Measurements from ENCODE around the gene PCDHA3. TPM values are rescaled to one million over a fixed set of nuclear protein-coding genes. Genes with fewer than 3 reads are reported as not detected.
A peak's percentile ranks its signal among the peaks of the same experiment; 100 is the strongest.
"Not testable (repeated sequence)": the region's sequence is repeated elsewhere in the genome, so short reads cannot be mapped to it uniquely, and the experiment has no call there.

Gene PCDHA3
- polyA plus RNA-seq, 1 experiment: 0.16 TPM

DNA sequence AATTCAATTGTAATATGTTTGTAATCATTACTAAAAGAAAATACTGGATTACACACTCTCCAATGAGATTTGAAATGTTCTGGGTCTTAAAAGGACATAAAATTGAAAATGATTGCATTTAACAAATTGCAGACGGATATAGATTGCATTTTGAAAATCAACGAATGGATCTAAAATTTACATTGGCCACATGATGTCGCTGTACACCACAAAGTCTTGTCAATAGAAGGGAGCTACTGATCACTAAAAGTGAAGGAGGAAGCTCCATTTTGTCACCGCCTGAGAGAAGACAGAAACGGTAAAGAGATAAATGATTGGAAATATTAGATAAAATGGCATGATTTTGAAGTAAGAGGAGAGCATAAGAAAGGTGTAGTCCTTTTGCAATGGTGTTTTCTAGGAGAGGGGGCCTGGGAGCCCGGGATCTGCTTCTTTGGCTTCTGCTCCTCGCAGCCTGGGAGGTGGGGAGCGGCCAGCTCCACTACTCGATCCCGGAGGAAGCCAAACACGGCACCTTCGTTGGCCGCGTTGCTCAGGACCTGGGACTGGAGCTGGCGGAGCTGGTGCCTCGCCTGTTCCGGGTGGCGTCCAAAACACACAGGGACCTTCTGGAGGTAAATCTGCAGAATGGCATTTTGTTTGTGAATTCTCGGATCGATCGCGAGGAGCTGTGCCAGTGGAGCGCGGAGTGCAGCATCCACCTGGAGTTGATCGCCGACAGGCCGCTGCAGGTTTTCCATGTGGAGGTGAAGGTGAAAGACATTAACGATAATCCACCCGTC lies 14.8 kb upstream of the PCDHA3 start, which contains the start of gene PCDHA1:
Gene PCDHA1 (plus strand): TSS at position 236 of the 782 bp plus-strand sequence.
- TF ChIP-seq, protein P1, sequence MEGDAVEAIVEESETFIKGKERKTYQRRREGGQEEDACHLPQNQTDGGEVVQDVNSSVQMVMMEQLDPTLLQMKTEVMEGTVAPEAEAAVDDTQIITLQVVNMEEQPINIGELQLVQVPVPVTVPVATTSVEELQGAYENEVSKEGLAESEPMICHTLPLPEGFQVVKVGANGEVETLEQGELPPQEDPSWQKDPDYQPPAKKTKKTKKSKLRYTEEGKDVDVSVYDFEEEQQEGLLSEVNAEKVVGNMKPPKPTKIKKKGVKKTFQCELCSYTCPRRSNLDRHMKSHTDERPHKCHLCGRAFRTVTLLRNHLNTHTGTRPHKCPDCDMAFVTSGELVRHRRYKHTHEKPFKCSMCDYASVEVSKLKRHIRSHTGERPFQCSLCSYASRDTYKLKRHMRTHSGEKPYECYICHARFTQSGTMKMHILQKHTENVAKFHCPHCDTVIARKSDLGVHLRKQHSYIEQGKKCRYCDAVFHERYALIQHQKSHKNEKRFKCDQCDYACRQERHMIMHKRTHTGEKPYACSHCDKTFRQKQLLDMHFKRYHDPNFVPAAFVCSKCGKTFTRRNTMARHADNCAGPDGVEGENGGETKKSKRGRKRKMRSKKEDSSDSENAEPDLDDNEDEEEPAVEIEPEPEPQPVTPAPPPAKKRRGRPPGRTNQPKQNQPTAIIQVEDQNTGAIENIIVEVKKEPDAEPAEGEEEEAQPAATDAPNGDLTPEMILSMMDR (IDR thresholded peaks at IDR 0.05; ENCODE audit: insufficient read depth, low read depth, low read length): no peak
- CTCF ChIA-PET: no interaction called here

DNA sequence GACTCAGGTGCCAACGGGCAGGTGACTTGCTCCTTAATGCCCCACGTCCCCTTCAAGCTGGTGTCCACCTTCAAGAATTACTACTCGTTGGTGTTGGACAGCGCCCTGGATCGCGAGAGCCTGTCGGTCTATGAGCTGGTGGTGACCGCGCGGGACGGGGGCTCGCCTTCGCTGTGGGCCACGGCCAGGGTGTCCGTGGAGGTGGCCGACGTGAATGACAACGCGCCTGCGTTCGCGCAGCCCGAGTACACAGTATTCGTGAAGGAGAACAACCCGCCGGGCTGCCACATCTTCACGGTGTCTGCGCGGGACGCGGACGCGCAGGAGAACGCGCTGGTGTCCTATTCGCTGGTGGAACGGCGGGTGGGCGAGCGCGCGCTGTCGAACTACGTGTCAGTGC lies 13.4 kb upstream of the PCDHA3 start:
- DNase-seq (ENCODE audit: low read depth); CTCF ChIA-PET; H3K27me3 ChIP-seq (ENCODE audit: control insufficient read depth, insufficient read depth, low read length); H3K36me3 ChIP-seq (ENCODE audit: control insufficient read depth, insufficient read depth, low read length); POLR2A ChIA-PET; H3K4me3 ChIP-seq (ENCODE audit: low read depth, low read length): not testable (repeated sequence)

More for the DNA sequence above, 14.8 kb upstream of the PCDHA3 start, which contains the start of gene PCDHA1:
- Histone ChIP-seq H3K36me3 (ENCODE audit: control insufficient read depth, insufficient read depth, low read length) (no peaks in the 10 kb centered on the region), H3K27me3 (ENCODE audit: control insufficient read depth, insufficient read depth, low read length) (no peaks in the 10 kb centered on the region), H3K4me3 (ENCODE audit: low read depth, low read length) (no peak within 1 kb of the TSS)
- POLR2A ChIA-PET: no interaction called here
- DNase-seq (ENCODE audit: low read depth): no peak

DNA sequence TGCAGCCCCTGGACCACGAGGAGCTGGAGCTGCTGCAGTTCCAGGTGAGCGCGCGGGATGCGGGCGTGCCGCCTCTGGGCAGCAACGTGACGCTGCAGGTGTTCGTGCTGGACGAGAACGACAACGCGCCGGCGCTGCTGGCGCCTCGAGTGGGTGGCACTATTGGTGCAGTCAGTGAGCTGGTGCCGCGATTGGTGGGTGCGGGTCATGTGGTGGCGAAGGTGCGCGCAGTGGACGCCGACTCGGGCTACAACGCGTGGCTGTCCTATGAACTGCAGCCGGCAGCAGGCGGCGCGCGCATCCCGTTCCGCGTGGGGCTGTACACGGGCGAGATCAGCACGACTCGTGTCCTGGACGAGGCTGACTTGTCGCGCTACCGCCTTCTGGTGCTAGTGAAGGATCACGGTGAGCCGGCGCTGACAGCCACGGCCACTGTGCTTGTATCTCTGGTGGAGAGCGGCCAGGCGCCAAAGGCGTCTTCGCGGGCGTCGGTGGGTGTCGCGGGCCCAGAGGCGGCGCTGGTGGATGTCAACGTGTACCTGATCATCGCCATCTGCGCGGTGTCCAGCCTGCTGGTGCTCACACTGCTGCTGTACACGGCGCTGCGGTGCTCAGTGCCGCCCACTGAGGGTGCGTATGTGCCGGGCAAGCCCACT lies 12.9 kb upstream of the PCDHA3 start:
- H3K4me3 ChIP-seq (ENCODE audit: low read depth, low read length); DNase-seq (ENCODE audit: low read depth); POLR2A ChIA-PET; H3K36me3 ChIP-seq (ENCODE audit: control insufficient read depth, insufficient read depth, low read length); H3K27me3 ChIP-seq (ENCODE audit: control insufficient read depth, insufficient read depth, low read length); CTCF ChIA-PET: not testable (repeated sequence)

DNA sequence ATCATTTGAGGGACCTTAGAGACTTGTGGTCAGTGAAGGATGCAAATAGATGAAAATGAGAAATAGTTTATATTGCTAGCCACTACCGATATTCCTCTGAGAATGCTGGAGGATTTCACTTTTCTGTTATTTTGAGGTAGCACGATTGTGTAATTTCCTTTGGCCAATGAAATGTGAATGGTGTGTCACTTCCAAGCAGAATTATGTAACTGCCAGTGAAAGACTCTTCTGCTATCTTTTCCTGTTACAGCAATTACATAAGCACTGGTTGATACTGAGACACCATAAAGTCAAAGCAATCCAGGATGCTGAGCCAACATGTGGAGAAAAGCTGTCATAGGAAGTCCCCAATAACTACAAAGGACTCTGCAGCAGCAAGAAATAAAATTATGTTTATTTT lies 9.8 kb upstream of the PCDHA3 start:
- TF ChIP-seq, protein P1 (IDR thresholded peaks at IDR 0.05; ENCODE audit: insufficient read depth, low read depth, low read length): no peak
- no peaks in the 10 kb centered on the region for H3K27me3 ChIP-seq (ENCODE audit: control insufficient read depth, insufficient read depth, low read length)
- POLR2A ChIA-PET: no interaction called here
- H3K36me3 ChIP-seq (ENCODE audit: control insufficient read depth, insufficient read depth, low read length): no peaks in the 10 kb centered on the region
- no peak for DNase-seq (ENCODE audit: low read depth)
- no peak overlapping the region for H3K4me3 ChIP-seq (ENCODE audit: low read depth, low read length)
- CTCF ChIA-PET: no interaction called here

DNA sequence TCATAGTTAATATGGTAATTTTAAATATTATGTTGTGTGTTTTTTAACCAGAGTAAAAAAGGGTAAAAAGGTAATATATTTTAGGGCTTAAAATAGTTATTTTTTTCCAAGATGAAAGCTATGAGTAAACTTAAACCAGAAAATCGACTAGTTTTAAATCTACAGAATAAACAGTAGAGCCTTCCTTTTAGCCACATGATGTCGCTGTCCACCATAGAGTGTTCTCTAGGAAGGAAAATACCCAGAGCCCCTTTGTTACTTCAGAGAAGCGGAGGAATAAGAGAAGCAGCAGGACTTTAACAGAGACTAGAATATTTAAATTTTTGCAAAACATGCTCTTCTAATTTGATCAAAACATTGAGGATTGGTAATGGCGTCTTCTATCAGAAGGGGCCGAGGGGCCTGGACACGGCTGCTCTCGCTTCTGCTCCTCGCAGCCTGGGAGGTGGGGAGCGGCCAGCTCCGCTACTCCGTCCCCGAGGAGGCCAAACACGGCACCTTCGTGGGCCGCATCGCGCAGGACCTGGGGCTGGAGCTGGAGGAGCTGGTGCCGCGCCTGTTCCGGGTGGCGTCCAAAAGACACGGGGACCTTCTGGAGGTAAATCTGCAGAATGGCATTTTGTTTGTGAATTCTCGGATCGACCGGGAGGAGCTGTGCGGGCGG lies 6.1 kb upstream of the PCDHA3 start, which contains the start of gene PCDHA2:
Gene PCDHA2 (plus strand): TSS at position 258 of the 664 bp plus-strand sequence.
- TF ChIP-seq, protein P1 (IDR thresholded peaks at IDR 0.05; ENCODE audit: insufficient read depth, low read depth, low read length): no peak
- Histone ChIP-seq H3K4me3 (ENCODE audit: low read depth, low read length) (no peak within 1 kb of the TSS), H3K27me3 (ENCODE audit: control insufficient read depth, insufficient read depth, low read length) (no peaks in the 10 kb centered on the region)

DNA sequence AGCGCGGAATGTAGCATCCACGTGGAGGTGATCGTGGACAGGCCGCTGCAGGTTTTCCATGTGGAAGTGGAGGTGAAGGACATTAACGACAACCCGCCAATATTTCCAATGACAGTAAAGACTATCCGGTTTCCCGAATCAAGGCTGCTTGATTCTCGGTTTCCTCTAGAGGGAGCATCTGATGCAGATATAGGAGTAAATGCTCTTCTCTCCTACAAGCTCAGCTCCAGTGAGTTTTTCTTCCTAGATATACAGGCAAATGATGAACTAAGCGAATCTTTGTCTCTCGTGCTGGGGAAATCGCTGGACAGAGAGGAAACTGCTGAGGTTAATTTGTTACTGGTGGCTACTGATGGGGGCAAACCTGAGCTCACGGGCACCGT lies 5.6 kb upstream of the PCDHA3 start:
- POLR2A ChIA-PET: no interaction called here
- TF ChIP-seq, protein P1 (IDR thresholded peaks at IDR 0.05; ENCODE audit: insufficient read depth, low read depth, low read length): peak; percentile 14; the same call in 1 of the 2 replicates
- no peak for DNase-seq (ENCODE audit: low read depth)
- H3K36me3 ChIP-seq (ENCODE audit: control insufficient read depth, insufficient read depth, low read length): no peaks in the 10 kb centered on the region
- H3K4me3 ChIP-seq (ENCODE audit: low read depth, low read length): no peak overlapping the region
- CTCF ChIA-PET: no interaction called here
- H3K27me3 ChIP-seq (ENCODE audit: control insufficient read depth, insufficient read depth, low read length): no peaks in the 10 kb centered on the region

More for the DNA sequence above, 6.1 kb upstream of the PCDHA3 start, which contains the start of gene PCDHA2:
- POLR2A ChIA-PET: no interaction called here
- CTCF ChIA-PET: no interaction called here
- H3K36me3 ChIP-seq (ENCODE audit: control insufficient read depth, insufficient read depth, low read length): no peaks in the 10 kb centered on the region
- DNase-seq (ENCODE audit: low read depth): no peak

DNA sequence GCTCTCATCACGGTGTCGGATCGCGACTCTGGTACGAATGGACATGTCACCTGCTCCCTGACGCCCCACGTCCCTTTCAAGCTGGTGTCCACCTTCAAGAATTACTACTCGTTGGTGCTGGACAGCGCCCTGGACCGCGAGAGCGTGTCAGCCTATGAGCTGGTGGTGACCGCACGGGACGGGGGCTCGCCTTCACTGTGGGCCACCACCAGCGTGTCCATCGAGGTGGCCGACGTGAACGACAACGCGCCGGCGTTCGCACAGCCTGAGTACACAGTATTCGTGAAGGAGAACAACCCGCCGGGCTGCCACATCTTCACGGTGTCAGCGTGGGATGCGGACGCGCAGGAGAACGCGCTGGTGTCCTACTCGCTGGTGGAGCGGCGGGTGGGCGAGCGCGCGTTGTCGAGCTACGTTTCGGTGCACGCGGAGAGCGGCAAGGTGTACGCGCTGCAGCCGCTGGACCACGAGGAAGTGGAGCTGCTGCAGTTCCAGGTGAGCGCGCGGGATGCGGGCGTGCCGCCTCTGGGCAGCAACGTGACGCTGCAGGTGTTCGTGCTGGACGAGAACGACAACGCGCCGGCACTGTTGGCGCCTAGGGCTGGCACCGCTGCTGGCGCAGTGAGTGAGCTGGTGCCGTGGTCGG lies 4.7 kb upstream of the PCDHA3 start:
- H3K36me3 ChIP-seq (ENCODE audit: control insufficient read depth, insufficient read depth, low read length); CTCF ChIA-PET; DNase-seq (ENCODE audit: low read depth); H3K4me3 ChIP-seq (ENCODE audit: low read depth, low read length); POLR2A ChIA-PET; H3K27me3 ChIP-seq (ENCODE audit: control insufficient read depth, insufficient read depth, low read length): not testable (repeated sequence)
